Retinal pigment epithelial cell (primary cell): ENCODE data around the gene PSRC1.

Experiments used
- DNase-seq: peaks from one replicate; pipeline ENCODE4 v3.0.0-alpha.2; 2010; ENCODE audit warnings: low read depth
- H3K4me3 ChIP-seq: 2 replicates; pipeline ENCODE4 v1.5.1; 2011; ENCODE audit warnings: mild to moderate bottlenecking, low read length, control low read depth, moderate library complexity
- TF ChIP-seq, protein P1 (sequence below): conservative IDR thresholded peaks from 2 replicates; pipeline ENCODE4 v1.5.1; 2011; ENCODE audit warnings: low read depth, low read length, control low read depth, inconsistent platforms

The PSRC1 gene

DNA sequence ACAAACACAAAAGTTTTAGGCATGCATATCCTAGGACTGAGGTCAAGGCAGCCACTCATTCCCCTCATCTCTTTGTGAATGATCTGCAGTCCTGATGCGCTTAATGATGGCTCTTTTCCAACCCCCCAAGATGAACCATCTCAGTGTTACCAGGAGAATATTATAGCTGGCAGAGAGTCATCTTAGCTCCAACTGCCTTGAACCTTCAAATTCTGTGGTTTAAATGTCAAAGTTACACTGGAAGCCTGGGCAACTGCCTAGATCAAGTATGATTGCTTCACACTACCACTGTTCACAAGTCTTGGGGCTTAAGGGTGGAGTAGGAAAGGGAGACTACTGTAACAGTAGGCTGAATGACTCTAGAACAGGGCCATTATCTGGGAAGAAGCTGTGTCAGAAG lies 31.9 kb upstream of the PSRC1 start:
- H3K4me3 ChIP-seq = no peak overlapping the region
- DNase-seq = no peak
- TF ChIP-seq, protein P1, sequence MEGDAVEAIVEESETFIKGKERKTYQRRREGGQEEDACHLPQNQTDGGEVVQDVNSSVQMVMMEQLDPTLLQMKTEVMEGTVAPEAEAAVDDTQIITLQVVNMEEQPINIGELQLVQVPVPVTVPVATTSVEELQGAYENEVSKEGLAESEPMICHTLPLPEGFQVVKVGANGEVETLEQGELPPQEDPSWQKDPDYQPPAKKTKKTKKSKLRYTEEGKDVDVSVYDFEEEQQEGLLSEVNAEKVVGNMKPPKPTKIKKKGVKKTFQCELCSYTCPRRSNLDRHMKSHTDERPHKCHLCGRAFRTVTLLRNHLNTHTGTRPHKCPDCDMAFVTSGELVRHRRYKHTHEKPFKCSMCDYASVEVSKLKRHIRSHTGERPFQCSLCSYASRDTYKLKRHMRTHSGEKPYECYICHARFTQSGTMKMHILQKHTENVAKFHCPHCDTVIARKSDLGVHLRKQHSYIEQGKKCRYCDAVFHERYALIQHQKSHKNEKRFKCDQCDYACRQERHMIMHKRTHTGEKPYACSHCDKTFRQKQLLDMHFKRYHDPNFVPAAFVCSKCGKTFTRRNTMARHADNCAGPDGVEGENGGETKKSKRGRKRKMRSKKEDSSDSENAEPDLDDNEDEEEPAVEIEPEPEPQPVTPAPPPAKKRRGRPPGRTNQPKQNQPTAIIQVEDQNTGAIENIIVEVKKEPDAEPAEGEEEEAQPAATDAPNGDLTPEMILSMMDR = no peak

DNA sequence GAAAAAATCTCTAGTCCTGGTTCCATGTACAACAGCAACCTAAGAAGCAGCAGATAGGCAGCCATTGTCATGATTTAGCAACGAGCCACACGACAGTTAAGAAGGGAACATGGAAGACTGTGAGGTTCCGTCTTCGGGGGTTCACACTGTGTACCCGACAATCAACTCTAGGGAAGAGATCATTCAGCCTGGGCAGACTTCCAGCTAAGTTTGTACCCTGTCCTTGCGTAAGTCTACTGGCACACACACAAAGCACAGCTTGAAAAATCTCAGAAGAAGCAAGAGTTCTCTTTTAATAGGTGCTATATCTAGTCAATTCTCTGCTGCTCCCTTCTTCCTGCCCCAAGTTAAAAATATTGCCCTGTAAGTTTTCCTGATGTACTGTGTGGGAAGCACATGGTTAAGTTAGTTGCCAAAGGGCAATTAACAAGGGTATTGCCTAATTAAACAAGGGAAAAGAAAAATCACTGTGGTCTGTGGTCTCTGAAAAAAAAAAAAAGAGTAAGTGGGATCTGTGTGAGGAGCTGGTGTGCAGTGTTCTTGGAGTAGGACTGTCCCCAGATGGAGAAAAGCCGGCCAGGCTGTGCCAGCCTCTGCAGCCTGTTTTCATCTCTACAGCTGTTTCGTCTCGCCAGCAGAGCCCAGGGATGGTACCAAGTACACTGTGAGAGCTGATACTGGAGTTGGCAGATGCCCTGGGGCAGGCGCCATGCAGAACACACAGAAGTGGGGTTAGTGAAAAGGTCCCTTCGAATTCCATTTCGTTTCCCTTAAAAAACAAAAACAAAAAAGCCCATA lies 30.2 kb upstream of the PSRC1 start:
- no peak overlapping the region for H3K4me3 ChIP-seq
- DNase-seq = no peak
- TF ChIP-seq, protein P1 = no peak

DNA sequence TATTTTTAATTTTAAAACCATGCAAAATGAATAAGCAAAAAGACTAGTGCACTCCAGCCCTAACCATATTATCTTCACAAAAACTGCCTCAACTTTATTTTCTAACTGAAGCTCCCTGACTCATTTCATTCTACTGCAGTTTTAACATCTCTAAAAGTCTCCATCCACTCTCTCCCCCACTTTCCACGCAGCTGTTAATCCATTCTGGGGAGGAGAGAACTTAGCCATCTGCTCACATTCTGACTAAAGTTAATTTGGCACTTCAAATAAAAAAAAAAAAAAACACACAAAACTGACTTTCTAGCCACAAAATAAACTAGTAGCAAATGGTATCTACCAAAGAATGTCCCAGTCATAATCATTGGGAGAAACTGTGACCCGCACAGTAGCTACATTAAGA lies 29.3 kb upstream of the PSRC1 start:
- TF ChIP-seq, protein P1 = no peak

DNA sequence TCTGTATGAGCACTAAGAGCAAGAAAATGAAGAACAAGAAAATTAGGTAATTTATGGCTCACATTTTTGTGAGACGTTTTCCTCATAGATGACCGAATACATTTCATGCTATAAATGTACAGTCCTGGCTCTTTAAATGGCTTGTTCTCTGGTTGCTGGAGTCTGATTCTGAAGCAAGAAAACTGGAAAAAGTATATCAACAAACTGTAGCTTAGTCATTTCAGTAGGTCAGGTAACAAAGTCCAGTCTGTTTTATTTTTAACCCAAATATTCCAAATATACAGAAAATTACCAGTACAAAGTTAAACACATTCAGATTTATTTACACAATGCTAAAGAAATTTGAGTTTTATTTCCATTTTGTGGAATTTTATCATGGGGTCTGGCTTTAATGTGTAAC lies 26.4 kb upstream of the PSRC1 start:
- H3K4me3 ChIP-seq = no peak overlapping the region
- TF ChIP-seq, protein P1 = no peak
- DNase-seq = no peak

More for the DNA sequence above, 29.3 kb upstream of the PSRC1 start:
- no peak for DNase-seq
- no peak overlapping the region for H3K4me3 ChIP-seq

DNA sequence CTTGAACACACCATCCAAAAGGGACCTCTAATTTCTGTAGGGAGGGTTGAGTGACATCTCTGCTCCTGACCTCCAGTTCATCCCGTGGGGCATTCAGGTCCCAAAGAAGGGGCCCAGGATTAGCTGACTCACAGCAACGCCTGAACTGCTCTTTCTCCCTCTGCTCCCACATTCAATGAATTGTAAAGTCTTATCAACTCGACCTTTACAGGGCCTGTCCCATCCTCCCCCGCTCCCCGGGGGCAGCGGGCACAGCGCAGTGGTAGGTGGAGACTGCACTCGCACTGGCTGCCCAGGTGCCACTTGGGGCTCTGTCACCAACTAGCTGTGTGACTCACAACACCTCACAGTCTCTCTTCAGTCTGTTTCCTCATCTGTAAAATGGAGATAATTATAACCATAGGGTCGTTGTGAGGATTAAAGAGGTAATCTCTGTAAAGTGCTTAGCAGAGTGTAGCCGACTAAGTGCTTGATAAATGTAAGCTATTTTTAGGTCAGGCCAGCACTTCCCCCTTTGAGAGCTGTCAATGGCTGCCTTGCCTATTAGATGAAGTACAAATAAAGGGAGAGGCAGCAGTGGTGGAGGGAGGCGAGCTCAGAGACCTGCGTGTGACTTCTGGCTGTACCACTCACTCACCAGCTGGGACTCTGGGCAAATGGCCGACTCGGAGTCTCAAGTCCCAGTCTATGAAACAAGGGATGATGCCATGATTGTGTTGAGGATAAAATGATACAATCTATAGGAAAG lies 24.5 kb upstream of the PSRC1 start:
- peak overlapping the region; percentile 3 for H3K4me3 ChIP-seq
- TF ChIP-seq, protein P1 = no peak
- peak; percentile 79 for DNase-seq

DNA sequence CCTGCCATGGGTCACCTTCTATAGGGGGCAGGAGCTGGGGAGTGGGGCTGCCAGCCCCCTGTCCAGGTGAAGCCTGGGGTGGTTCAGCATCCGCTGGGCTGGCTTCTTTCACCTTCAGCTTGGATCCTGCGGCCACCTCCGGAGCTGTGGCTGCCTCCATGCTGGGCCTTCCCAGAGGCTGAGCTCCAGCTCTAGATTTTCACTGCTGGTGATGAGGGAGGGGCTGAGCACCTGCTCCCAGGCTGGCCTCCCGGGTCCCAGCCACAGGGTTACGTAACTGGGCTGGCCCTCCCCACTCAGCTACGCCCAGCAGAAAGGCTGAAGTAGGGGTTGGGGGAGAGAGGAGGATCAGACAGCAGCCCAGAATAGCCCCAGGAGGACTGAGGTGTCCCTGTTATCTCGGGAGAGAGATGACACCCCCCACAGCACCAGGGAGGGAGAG lies 23.9 kb upstream of the PSRC1 start, which contains the start of gene MYBPHL:
Gene MYBPHL, minus strand, starts transcription at position 180 of the 442 bp plus-strand sequence. Its CDS starts 20 bp downstream, at position 160.
- peak within 1 kb of the TSS; percentile 3 for H3K4me3 ChIP-seq
- TF ChIP-seq, protein P1 = no peak
- peak; percentile 38 for DNase-seq
